BE2C (cell line): Measurements from ENCODE around the gene FAF1.

Experiments used
- DNase-seq: peaks from one replicate; pipeline ENCODE4 v3.0.0-alpha.2; 2020
- H3K27me3 ChIP-seq: fragments of 250-450 bp; sonication (Bioruptor Pico); 2 replicates; pipeline ENCODE4 v1.5.1; 2020; ENCODE audit warnings: mild to moderate bottlenecking
- H3K36me3 ChIP-seq: fragments of 250-450 bp; sonication (Bioruptor Pico); 2 replicates; pipeline ENCODE4 v1.5.1; 2020; ENCODE audit warnings: mild to moderate bottlenecking
- H3K4me1 ChIP-seq: fragments of 250-450 bp; sonication (Bioruptor Pico); 2 replicates; pipeline ENCODE4 v1.5.1; 2020
- H3K4me3 ChIP-seq: 2 replicates; pipeline ENCODE4 v1.5.1; 2011; ENCODE audit warnings: low read depth, low read length
- H3K9me3 ChIP-seq: fragments of 250-450 bp; sonication (Bioruptor Pico); 2 replicates; pipeline ENCODE4 v1.5.1; 2020
- TF ChIP-seq, protein P1 (sequence below): IDR thresholded peaks from 2 replicates; pipeline ENCODE4 v1.5.1; 2012; ENCODE audit warnings: mild to moderate bottlenecking, low read depth, low read length

Gene FAF1

GRCh38 chr1:50976111-50976889 lies 16.2 kb upstream of the FAF1 start:
- peak; percentile 21 for DNase-seq
- Histone ChIP-seq H3K36me3 (peaks cover 3% of the 10 kb centered on the region; the same call in 1 of the 2 replicates), H3K9me3 (no peaks in the 10 kb centered on the region), H3K4me3 (peak overlapping the region; percentile 78), H3K27me3 (no peaks in the 10 kb centered on the region), H3K4me1 (no peaks in the 10 kb centered on the region)
- TF ChIP-seq, protein P1, sequence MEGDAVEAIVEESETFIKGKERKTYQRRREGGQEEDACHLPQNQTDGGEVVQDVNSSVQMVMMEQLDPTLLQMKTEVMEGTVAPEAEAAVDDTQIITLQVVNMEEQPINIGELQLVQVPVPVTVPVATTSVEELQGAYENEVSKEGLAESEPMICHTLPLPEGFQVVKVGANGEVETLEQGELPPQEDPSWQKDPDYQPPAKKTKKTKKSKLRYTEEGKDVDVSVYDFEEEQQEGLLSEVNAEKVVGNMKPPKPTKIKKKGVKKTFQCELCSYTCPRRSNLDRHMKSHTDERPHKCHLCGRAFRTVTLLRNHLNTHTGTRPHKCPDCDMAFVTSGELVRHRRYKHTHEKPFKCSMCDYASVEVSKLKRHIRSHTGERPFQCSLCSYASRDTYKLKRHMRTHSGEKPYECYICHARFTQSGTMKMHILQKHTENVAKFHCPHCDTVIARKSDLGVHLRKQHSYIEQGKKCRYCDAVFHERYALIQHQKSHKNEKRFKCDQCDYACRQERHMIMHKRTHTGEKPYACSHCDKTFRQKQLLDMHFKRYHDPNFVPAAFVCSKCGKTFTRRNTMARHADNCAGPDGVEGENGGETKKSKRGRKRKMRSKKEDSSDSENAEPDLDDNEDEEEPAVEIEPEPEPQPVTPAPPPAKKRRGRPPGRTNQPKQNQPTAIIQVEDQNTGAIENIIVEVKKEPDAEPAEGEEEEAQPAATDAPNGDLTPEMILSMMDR, result no peak

DNA sequence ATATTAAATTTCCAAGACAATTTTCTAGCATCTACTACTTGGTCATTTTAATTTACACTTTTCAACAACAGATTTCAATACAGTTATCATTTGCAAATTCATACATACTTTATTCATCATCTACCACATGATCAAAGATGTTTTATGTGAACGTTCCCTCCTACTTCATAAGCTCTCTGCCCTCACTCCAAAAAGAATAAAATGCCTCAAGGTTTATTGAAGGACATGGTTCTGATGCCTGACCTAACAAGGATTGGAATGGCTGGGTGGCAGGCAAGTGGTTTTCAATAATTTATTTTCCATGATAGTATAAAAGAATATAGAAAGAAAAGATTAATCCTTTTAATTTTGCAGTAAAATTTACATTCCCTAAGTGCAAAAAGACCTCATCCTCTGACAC lies 15.4 kb upstream of the FAF1 start:
- no peak for DNase-seq
- no peaks in the 10 kb centered on the region for H3K4me1 ChIP-seq
- TF ChIP-seq, protein P1, result no peak
- peak overlapping the region; percentile 78 for H3K4me3 ChIP-seq
- no peaks in the 10 kb centered on the region for H3K9me3 ChIP-seq
- peaks cover 3% of the 10 kb centered on the region; the same call in 1 of the 2 replicates for H3K36me3 ChIP-seq
- no peaks in the 10 kb centered on the region for H3K27me3 ChIP-seq

DNA sequence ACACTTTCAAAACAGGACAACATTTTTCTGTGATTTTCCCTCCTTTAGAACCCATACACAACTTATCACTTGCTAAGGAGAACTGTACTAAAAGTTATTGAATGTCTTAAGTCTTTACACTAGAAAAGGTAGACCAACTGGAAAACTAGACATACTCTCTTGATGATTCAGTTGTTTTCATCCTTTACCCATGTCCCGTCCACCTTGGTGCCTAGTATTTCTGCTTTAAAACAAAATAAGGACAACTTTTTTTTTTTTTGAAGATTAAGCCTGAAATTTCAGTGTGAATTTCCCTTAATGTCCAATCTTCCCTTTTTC lies 14.5 kb upstream of the FAF1 start:
- no peak for DNase-seq
- H3K4me3 ChIP-seq, result peak overlapping the region; percentile 86
- H3K9me3 ChIP-seq, result no peaks in the 10 kb centered on the region
- H3K27me3 ChIP-seq, result no peaks in the 10 kb centered on the region
- peaks cover 3% of the 10 kb centered on the region; the same call in 1 of the 2 replicates for H3K36me3 ChIP-seq
- H3K4me1 ChIP-seq, result no peaks in the 10 kb centered on the region
- TF ChIP-seq, protein P1, result no peak

- TF ChIP-seq, protein P1, result no peak
- H3K4me1 ChIP-seq, result no peaks in the 10 kb centered on the region
- H3K27me3 ChIP-seq, result no peaks in the 10 kb centered on the region
- no peaks in the 10 kb centered on the region for H3K9me3 ChIP-seq
- DNase-seq, result peak; percentile 25
- peak overlapping the region; percentile 86 for H3K4me3 ChIP-seq
- peaks cover 3% of the 10 kb centered on the region; the same call in 1 of the 2 replicates for H3K36me3 ChIP-seq
These were observed 14.0 kb upstream of the FAF1 start for GRCh38 chr1:50973875-50974617.

- TF ChIP-seq, protein P1, result no peak
- H3K4me1 ChIP-seq, result no peaks in the 10 kb centered on the region
- DNase-seq, result no peak
- H3K27me3 ChIP-seq, result no peaks in the 10 kb centered on the region
- H3K36me3 ChIP-seq, result peaks cover 3% of the 10 kb centered on the region; the same call in 1 of the 2 replicates
- H3K9me3 ChIP-seq, result no peaks in the 10 kb centered on the region
- H3K4me3 ChIP-seq, result peak overlapping the region; percentile 86
These were observed 13.2 kb upstream of the FAF1 start for GRCh38 chr1:50973255-50973654.

DNA sequence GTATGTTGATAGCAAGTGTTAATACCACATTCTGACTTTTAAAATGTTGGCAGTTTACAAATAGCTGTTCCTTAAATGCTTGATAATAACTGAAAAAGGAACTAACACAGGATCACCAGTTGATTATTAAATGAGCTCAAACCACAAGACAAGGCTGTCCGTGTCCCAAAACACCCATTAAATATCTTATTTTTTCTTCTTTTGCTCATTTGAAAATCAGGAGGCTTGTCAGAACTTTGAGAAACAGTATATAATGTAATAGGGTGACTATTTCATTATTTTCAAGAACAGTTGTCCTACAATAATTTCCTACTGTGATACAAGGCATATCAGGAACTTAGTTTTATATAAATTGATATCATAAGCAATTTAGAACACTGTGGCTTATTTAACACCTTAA lies 12.7 kb upstream of the FAF1 start:
- H3K4me3 ChIP-seq, result peak overlapping the region; percentile 86
- peaks cover 3% of the 10 kb centered on the region; the same call in 1 of the 2 replicates for H3K36me3 ChIP-seq
- TF ChIP-seq, protein P1, result no peak
- no peaks in the 10 kb centered on the region for H3K9me3 ChIP-seq
- no peak for DNase-seq
- no peaks in the 10 kb centered on the region for H3K27me3 ChIP-seq
- no peaks in the 10 kb centered on the region for H3K4me1 ChIP-seq
